Loucy (cell line): Measurements from ENCODE around the gene DPH6.

Experiments
- H2AFZ ChIP-seq: fragments of 200-600 bp; sonication (generic); 2 replicates; pipeline ENCODE4 v1.6.0; 2016; ENCODE audit warnings: antibody characterized with exemption, mild to moderate bottlenecking, low read length, moderate library complexity
- H3F3A ChIP-seq: fragments of 200-600 bp; 2 replicates; pipeline ENCODE4 v1.6.0; 2016; ENCODE audit warnings: antibody characterized with exemption, low read depth, mild to moderate bottlenecking
- H3K27me3 ChIP-seq: fragments of 200-600 bp; sonication (generic); 2 replicates; pipeline ENCODE4 v1.6.1; 2014; ENCODE audit warnings: low read length, mild to moderate bottlenecking; ENCODE audit not compliant: insufficient read depth, poor library complexity, severe bottlenecking
- H3K36me3 ChIP-seq: fragments of 200-600 bp; sonication (generic); 2 replicates; pipeline ENCODE4 v1.6.1; 2016; ENCODE audit warnings: low read length; ENCODE audit not compliant: insufficient read depth
- H3K4me1 ChIP-seq: fragments of 200-600 bp; sonication (generic); 2 replicates; pipeline ENCODE4 v1.5.1; 2014; ENCODE audit warnings: low read length, mild to moderate bottlenecking; ENCODE audit not compliant: insufficient read depth, poor library complexity, severe bottlenecking
- H3K4me2 ChIP-seq: fragments of 200-600 bp; sonication (generic); 2 replicates; pipeline ENCODE4 v1.6.0; 2014; ENCODE audit warnings: antibody characterized with exemption, low read length, low read depth, mild to moderate bottlenecking; ENCODE audit not compliant: poor library complexity, severe bottlenecking
- H3K4me3 ChIP-seq: fragments of 200-600 bp; sonication (generic); 2 replicates; pipeline ENCODE4 v1.5.1; 2014; ENCODE audit warnings: low read length, mild to moderate bottlenecking, mixed read lengths; ENCODE audit not compliant: poor library complexity, severe bottlenecking
- H3K79me2 ChIP-seq: fragments of 200-600 bp; sonication (generic); 2 replicates; pipeline ENCODE4 v1.6.1; 2014; ENCODE audit warnings: low read length; ENCODE audit not compliant: insufficient read depth
- H3K9ac ChIP-seq: fragments of 200-600 bp; sonication (generic); 2 replicates; pipeline ENCODE4 v1.6.0; 2014; ENCODE audit warnings: mild to moderate bottlenecking, low read depth, low read length, moderate library complexity; ENCODE audit not compliant: poor library complexity, severe bottlenecking
- H3K9me2 ChIP-seq: fragments of 200-600 bp; sonication (generic); replicated peaks from 2 replicates; pipeline ENCODE4 v1.6.1; 2016; ENCODE audit warnings: low read depth, low read length, mixed read lengths
- H3K9me3 ChIP-seq: fragments of 200-600 bp; sonication (generic); 2 replicates; pipeline ENCODE4 v1.6.1; 2014; ENCODE audit warnings: mild to moderate bottlenecking, antibody characterized with exemption, low read length, low read depth; ENCODE audit not compliant: insufficient read depth
- H4K20me1 ChIP-seq: fragments of 200-600 bp; sonication (generic); 2 replicates; pipeline ENCODE4 v1.6.0; 2014; ENCODE audit warnings: antibody characterized with exemption, low read length, mild to moderate bottlenecking; ENCODE audit not compliant: insufficient read depth, poor library complexity, severe bottlenecking
- CTCF ChIP-seq: fragments of 200-600 bp; sonication (generic); conservative IDR thresholded peaks from 2 replicates; pipeline ENCODE4 v1.5.1; 2014; ENCODE audit warnings: mild to moderate bottlenecking, antibody characterized with exemption, low read length
- EZH2phosphoT487 ChIP-seq: fragments of 200-600 bp; IDR thresholded peaks from 2 replicates; pipeline ENCODE4 v1.6.1; 2018; ENCODE audit warnings: antibody characterized with exemption, mild to moderate bottlenecking, moderate library complexity, borderline replicate concordance

DPH6 gene

GRCh38 chr15:35376707-35377106 is 169.3 kb downstream of the DPH6 start:
- no peak overlapping the region for H3K4me3 ChIP-seq
- no peak overlapping the region for H3K4me2 ChIP-seq
- no peaks in the 10 kb centered on the region for H3K36me3 ChIP-seq
- no peaks in the 10 kb centered on the region for H4K20me1 ChIP-seq
- no peak for TF ChIP-seq CTCF
- no peak for TF ChIP-seq EZH2phosphoT487
- no peaks in the 10 kb centered on the region for H3F3A ChIP-seq
- no peaks in the 10 kb centered on the region for H3K27me3 ChIP-seq
- H3K4me1 ChIP-seq = no peaks in the 10 kb centered on the region
- no peak overlapping the region for H3K9ac ChIP-seq
- no peaks in the 10 kb centered on the region for H3K9me2 ChIP-seq
- H2AFZ ChIP-seq = no peak overlapping the region
- H3K9me3 ChIP-seq = no peaks in the 10 kb centered on the region
- H3K79me2 ChIP-seq = no peaks in the 10 kb centered on the region

- Histone ChIP-seq H3K4me1 (no peaks in the 10 kb centered on the region), H3K9me3 (no peaks in the 10 kb centered on the region), H3K4me3 (no peak overlapping the region), H3K9ac (no peak overlapping the region), H3K79me2 (no peaks in the 10 kb centered on the region), H3K9me2 (no peaks in the 10 kb centered on the region), H3K36me3 (no peaks in the 10 kb centered on the region), H3F3A (no peaks in the 10 kb centered on the region), H2AFZ (no peak overlapping the region), H3K27me3 (no peaks in the 10 kb centered on the region), H3K4me2 (no peak overlapping the region), H4K20me1 (no peaks in the 10 kb centered on the region)
- no peak for TF ChIP-seq EZH2phosphoT487
Measured at GRCh38 chr15:35374661-35375060, 171.3 kb downstream of the DPH6 start.

- Histone ChIP-seq H3K27me3 (no peaks in the 10 kb centered on the region), H3F3A (no peaks in the 10 kb centered on the region), H4K20me1 (no peaks in the 10 kb centered on the region), H3K79me2 (no peaks in the 10 kb centered on the region), H3K4me3 (no peak overlapping the region), H3K9me3 (peaks cover 9% of the 10 kb centered on the region; the same call in 1 of the 2 replicates), H3K9me2 (no peaks in the 10 kb centered on the region), H3K4me1 (no peaks in the 10 kb centered on the region), H3K36me3 (no peaks in the 10 kb centered on the region), H3K4me2 (no peak overlapping the region), H2AFZ (no peak overlapping the region), H3K9ac (no peak overlapping the region)
- TF ChIP-seq CTCF (no peak), EZH2phosphoT487 (no peak)
Measured at GRCh38 chr15:35362195-35362829, 183.7 kb downstream of the DPH6 start.

DNA sequence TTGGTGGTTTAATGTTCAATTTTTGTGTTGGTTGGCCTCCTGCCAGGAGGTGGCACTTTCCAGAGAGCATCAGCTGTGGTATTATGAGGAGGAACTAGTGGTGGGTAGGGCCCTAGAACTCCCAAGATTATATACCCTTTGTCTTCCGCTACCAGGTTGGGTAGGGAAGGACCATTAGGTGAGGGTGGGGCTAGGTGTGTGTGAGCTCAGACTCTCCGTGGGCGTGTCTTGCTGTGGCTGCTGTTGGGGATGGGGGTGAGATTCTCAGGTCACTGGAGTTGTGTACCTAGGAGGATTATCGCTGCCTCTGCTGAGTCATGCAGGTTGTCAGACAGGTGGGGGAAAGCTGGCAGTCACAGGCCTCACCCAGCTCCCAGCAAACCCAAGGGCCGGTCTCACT is 187.1 kb downstream of the DPH6 start:
- TF ChIP-seq EZH2phosphoT487 (no peak), CTCF (no peak)
- no peaks in the 10 kb centered on the region for H3K27me3 ChIP-seq
- H4K20me1 ChIP-seq = no peaks in the 10 kb centered on the region
- peaks cover 9% of the 10 kb centered on the region; the same call in 1 of the 2 replicates for H3K9me3 ChIP-seq
- H3K79me2 ChIP-seq = no peaks in the 10 kb centered on the region
- no peak overlapping the region for H3K9ac ChIP-seq
- H3K4me1 ChIP-seq = no peaks in the 10 kb centered on the region
- no peak overlapping the region for H3K4me2 ChIP-seq
- H3F3A ChIP-seq = no peaks in the 10 kb centered on the region
- H3K36me3 ChIP-seq = no peaks in the 10 kb centered on the region
- no peak overlapping the region for H3K4me3 ChIP-seq
- H2AFZ ChIP-seq = no peak overlapping the region
- no peaks in the 10 kb centered on the region for H3K9me2 ChIP-seq
